Caco-2 (cell line): ENCODE measurements around the gene JPT2. TPM values are rescaled to one million over a fixed set of nuclear protein-coding genes. Genes with fewer than 3 reads are reported as not detected.

Experiments
- BruUV-seq: library from RNA; stranded (reverse); fragments of 400-500 nt; replicated peaks from 2 replicates; lab custom pipeline; 2021; lab: Mats Ljungman, UMichigan
- CTCF ChIA-PET: fragments of 300-600 bp; sonication (Branson Sonifier 250); formaldehyde crosslinking; loops from one replicate; lab custom pipeline; 2022; ENCODE audit warnings: antibody characterized with exemption; lab: Charles Lee
- POLR2A ChIA-PET: fragments of 300-600 bp; sonication (Branson Sonifier 250); formaldehyde crosslinking; loops from one replicate; lab custom pipeline; 2022; ENCODE audit warnings: antibody characterized with exemption; lab: Charles Lee
- DNase-seq, 2 experiments: peaks; one replicate each; pipeline versions ENCODE4 v3.0.0 to v3.0.0-alpha.2; 2020 to 2022
- H3K27me3 ChIP-seq: replicated peaks from 2 replicates; pipeline ENCODE4 v1.6.0; 2011; ENCODE audit warnings: low read length; ENCODE audit not compliant: control insufficient read depth, insufficient read depth
- H3K36me3 ChIP-seq: 2 replicates; pipeline ENCODE4 v1.5.1; 2011; ENCODE audit warnings: low read length; ENCODE audit not compliant: control insufficient read depth, insufficient read depth
- H3K4me1 ChIP-seq: fragments of 250-450 bp; sonication (Bioruptor Pico); 2 replicates; pipeline ENCODE4 v1.5.1; 2020; ENCODE audit warnings: mild to moderate bottlenecking
- H3K4me3 ChIP-seq: 2 replicates; pipeline ENCODE4 v1.5.1; 2011; ENCODE audit warnings: low read depth, mild to moderate bottlenecking, control low read depth, low read length
- H3K9me3 ChIP-seq: fragments of 250-450 bp; sonication (Bioruptor Pico); 2 replicates; pipeline ENCODE4 v1.5.1; 2020; ENCODE audit warnings: mild to moderate bottlenecking, moderate library complexity
- H3K27ac Mint-ChIP-seq: one replicate; pipeline ENCODE4 v1.8.0; 2022; ENCODE audit warnings: mixed read lengths; ENCODE audit not compliant: unreplicated experiment
- H3K27me3 Mint-ChIP-seq: one replicate; pipeline ENCODE4 v1.8.0; 2022; ENCODE audit warnings: mixed read lengths; ENCODE audit not compliant: insufficient read depth, unreplicated experiment
- H3K36me3 Mint-ChIP-seq: one replicate; pipeline ENCODE4 v1.8.0; 2022; ENCODE audit warnings: mild to moderate bottlenecking, mixed read lengths; ENCODE audit not compliant: insufficient read depth, unreplicated experiment
- H3K4me1 Mint-ChIP-seq: one replicate; pipeline ENCODE4 v1.8.0; 2022; ENCODE audit warnings: low read depth, mixed read lengths; ENCODE audit not compliant: unreplicated experiment
- H3K4me3 Mint-ChIP-seq: one replicate; pipeline ENCODE4 v1.8.0; 2022; ENCODE audit warnings: mild to moderate bottlenecking, moderate library complexity, mixed read lengths; ENCODE audit not compliant: unreplicated experiment
- H3K9me3 Mint-ChIP-seq: one replicate; pipeline ENCODE4 v1.8.0; 2022; ENCODE audit warnings: mixed read lengths; ENCODE audit not compliant: unreplicated experiment
- CTCF ChIP-seq, 2 experiments: fragments of 200-600 bp in 1 of 2; IDR thresholded peaks; 1 replicate in 1 of 2; 2 replicates in 1 of 2; pipeline versions ENCODE4 v1.5.1 to v1.8.0; 2011 to 2022; ENCODE audit warnings: antibody characterized with exemption in 1 of 2, control low read depth in 1 of 2, inconsistent platforms in 1 of 2, low read depth in 1 of 2, low read length in 1 of 2, mild to moderate bottlenecking in 1 of 2, moderate library complexity in 1 of 2; ENCODE audit not compliant: insufficient read depth in 1 of 2, severe bottlenecking in 1 of 2, unreplicated experiment in 1 of 2
- intact Hi-C: fragments of 100-400 bp; cut with micrococcal nuclease; formaldehyde crosslinking; loops from one replicate; pipeline ENCODE4 v1.10.0; 2022; ENCODE audit not compliant: unreplicated experiment
- total RNA-seq: library from RNA; stranded (reverse); gene quantifications from 2 replicates; pipeline ENCODE4 v1.2.3, GENCODE V29; 2022

The JPT2 gene
- total RNA-seq, 1 experiment from 2014 or later: 178 TPM

GRCh38 chr16:1668612-1669319, 9.3 kb upstream of the JPT2 start:
- BruUV-seq: no TSS peak
- Mint-ChIP-seq H3K9me3 (no peaks in the 10 kb centered on the region), H3K4me3 (no peak overlapping the region), H3K4me1 (no peaks in the 10 kb centered on the region), H3K36me3 (peaks cover 51% of the 10 kb centered on the region), H3K27me3 (no peaks in the 10 kb centered on the region), H3K27ac (no peak overlapping the region)
- POLR2A ChIA-PET: no interaction called here
- no peaks in the 10 kb centered on the region for H3K27me3 ChIP-seq
- DNase-seq: no peak
- intact Hi-C loops: no loop called here
- H3K4me3 ChIP-seq: no peak overlapping the region
- no peaks in the 10 kb centered on the region for H3K9me3 ChIP-seq
- CTCF ChIA-PET: no interaction called here
- H3K36me3 ChIP-seq: peaks cover 1% of the 10 kb centered on the region
- TF ChIP-seq CTCF (IDR thresholded peaks at IDR 0.05; ENCODE audit: insufficient read depth in 1 of 2, low read depth in 1 of 2, low read length in 1 of 2, severe bottlenecking in 1 of 2, unreplicated experiment in 1 of 2): no peak
- H3K4me1 ChIP-seq: no peaks in the 10 kb centered on the region

GRCh38 chr16:1669698-1670097, 8.4 kb upstream of the JPT2 start:
- Mint-ChIP-seq H3K9me3 (no peaks in the 10 kb centered on the region), H3K27ac (no peak overlapping the region), H3K4me1 (no peaks in the 10 kb centered on the region), H3K27me3 (no peaks in the 10 kb centered on the region), H3K4me3 (no peak overlapping the region), H3K36me3 (peaks cover 49% of the 10 kb centered on the region)
- H3K27me3 ChIP-seq: no peaks in the 10 kb centered on the region
- CTCF ChIA-PET: no interaction called here
- H3K9me3 ChIP-seq: no peaks in the 10 kb centered on the region
- intact Hi-C loops: loop anchor here (10.0 kb wide), 1 partner anchor 55 kb away; the partner anchor contains the start of genes CRAMP1 and IFT140
- TF ChIP-seq CTCF (IDR thresholded peaks at IDR 0.05; ENCODE audit: insufficient read depth in 1 of 2, low read depth in 1 of 2, low read length in 1 of 2, severe bottlenecking in 1 of 2, unreplicated experiment in 1 of 2): no peak
- no peak for DNase-seq
- no peaks in the 10 kb centered on the region; the same call in 1 of the 2 replicates for H3K36me3 ChIP-seq
- BruUV-seq: no TSS peak
- peaks cover 2% of the 10 kb centered on the region; the same call in 1 of the 2 replicates for H3K4me1 ChIP-seq
- POLR2A ChIA-PET: no interaction called here
- H3K4me3 ChIP-seq: no peak overlapping the region

GRCh38 chr16:1670371-1670770, 7.7 kb upstream of the JPT2 start:
- intact Hi-C loops: loop anchor here (10.0 kb wide), 1 partner anchor 56 kb away; the partner anchor contains the start of genes CRAMP1 and IFT140
- BruUV-seq: no TSS peak
- no peak overlapping the region for H3K27ac Mint-ChIP-seq
- H3K27me3 Mint-ChIP-seq: no peaks in the 10 kb centered on the region
- H3K9me3 ChIP-seq: no peaks in the 10 kb centered on the region
- POLR2A ChIA-PET: no interaction called here
- no peak for TF ChIP-seq CTCF (IDR thresholded peaks at IDR 0.05; ENCODE audit: insufficient read depth in 1 of 2, low read depth in 1 of 2, low read length in 1 of 2, severe bottlenecking in 1 of 2, unreplicated experiment in 1 of 2)
- no peaks in the 10 kb centered on the region for H3K9me3 Mint-ChIP-seq
- H3K36me3 Mint-ChIP-seq: peaks cover 48% of the 10 kb centered on the region
- H3K27me3 ChIP-seq: no peaks in the 10 kb centered on the region
- CTCF ChIA-PET: no interaction called here
- no peaks in the 10 kb centered on the region; the same call in 1 of the 2 replicates for H3K36me3 ChIP-seq
- DNase-seq: no peak
- H3K4me3 Mint-ChIP-seq: no peak overlapping the region
- peaks cover 8% of the 10 kb centered on the region; the same call in 1 of the 2 replicates for H3K4me1 ChIP-seq
- peaks cover 6% of the 10 kb centered on the region for H3K4me1 Mint-ChIP-seq
- no peak overlapping the region for H3K4me3 ChIP-seq
